A673 (cell line): ENCODE data around the gene ACSL1.

Experiments
- CTCF ChIP-seq: fragments of 300-800, 200-600 bp; sonication (generic); conservative IDR thresholded peaks from 2 replicates; pipeline ENCODE4 v1.5.1; 2017; ENCODE audit warnings: low read depth, mild to moderate bottlenecking, antibody characterized with exemption, low read length, moderate library complexity, mixed read lengths
- EZH2 ChIP-seq: fragments of 200-600 bp; sonication (generic); IDR thresholded peaks from 2 replicates; pipeline ENCODE4 v1.6.1; 2017; ENCODE audit warnings: borderline replicate concordance, low read depth, mild to moderate bottlenecking, mixed read lengths, antibody characterized with exemption, low read length; ENCODE audit not compliant: poor library complexity, severe bottlenecking

GRCh38 chr4:184756399-184756798 is 69.4 kb downstream of the ACSL1 start:
- TF ChIP-seq CTCF (no peak), EZH2 (no peak)
